Measurements from ENCODE around the gene NFIX. TPM values are rescaled to one million over a fixed set of nuclear protein-coding genes. Genes with fewer than 3 reads are reported as not detected.

The NFIX gene
- total RNA-seq, 1 donor from 2014 or later: 2.6 TPM

DNA sequence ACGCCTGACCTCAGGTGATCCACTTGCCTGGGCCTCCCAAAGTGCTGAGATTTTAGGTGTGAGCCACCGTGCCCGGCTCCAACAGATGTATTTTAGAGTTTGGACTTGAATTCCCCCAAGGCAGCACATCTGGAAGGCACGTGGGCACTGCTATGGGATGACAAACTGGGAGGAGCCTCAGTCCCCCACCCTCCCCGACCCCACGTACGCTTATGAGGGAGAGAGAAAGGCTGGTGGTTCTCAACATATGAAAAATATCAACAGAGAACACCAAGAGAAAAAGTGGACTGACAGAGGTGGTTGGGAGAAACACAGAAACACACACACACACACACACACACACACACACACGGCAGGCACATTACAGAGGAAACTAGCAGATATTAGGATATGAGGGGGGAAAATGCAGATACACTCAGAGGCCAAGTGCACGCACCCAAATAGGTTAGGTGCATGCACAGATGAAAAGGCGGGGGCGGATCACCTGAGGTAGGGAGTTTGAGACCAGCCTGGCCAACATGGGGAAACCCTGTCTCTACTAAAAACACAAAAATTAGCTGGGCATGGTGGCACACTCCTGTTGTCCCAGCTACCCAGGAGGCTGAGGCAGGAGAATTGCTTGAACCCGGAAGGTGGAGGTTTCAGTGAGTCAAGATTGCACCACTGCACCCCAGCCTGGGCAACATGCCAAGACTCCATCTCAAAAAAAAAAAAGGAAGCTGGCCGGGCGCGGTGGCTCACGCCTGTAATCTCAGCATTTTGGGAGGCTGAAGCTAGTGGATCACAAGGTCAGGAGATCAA, 151.7 kb downstream of the NFIX start:
- Mint-ChIP-seq H3K27me3 (no peaks in the 10 kb centered on the region), H3K4me3 (no peak overlapping the region), H3K27ac (no peak overlapping the region), H3K9me3 (no peaks in the 10 kb centered on the region), H3K4me1 (peaks cover 28% of the 10 kb centered on the region), H3K36me3 (ENCODE audit: low read depth) (peaks cover 33% of the 10 kb centered on the region)
- DNase-seq: no peak
- no peak for TF ChIP-seq CTCF (IDR thresholded peaks at IDR 0.05)
- intact Hi-C loops (cut with micrococcal nuclease): no loop called here
- ChIA-PET CTCF (interaction anchor here (1.0 kb wide), 1 partner anchor 116 kb away, joined by 3 read pairs; no protein-coding TSS in a partner anchor), POLR2A (interaction anchor here (0.7 kb wide), 2 partner anchors 64 to 263 kb away, joined by 4 to 11 read pairs; no protein-coding TSS in a partner anchor)
- no peak for ATAC-seq (ENCODE audit: low read depth)

Other genes starting within 250 kb of the NFIX start
- gene BEST2, start 243.7 kb upstream of the NFIX start, total RNA-seq: not detected in 2 replicates
- 13.4 and 21.2 TPM in 2 replicates for gene HOOK2, start 219.9 kb upstream of the NFIX start, total RNA-seq
- gene JUNB, start 204.0 kb upstream of the NFIX start, total RNA-seq: 127 and 132 TPM in 2 replicates
- 53.1 and 55.6 TPM in 2 replicates for gene PRDX2, start 193.7 kb upstream of the NFIX start, total RNA-seq
- 2.3 and 5.9 TPM in 2 replicates for gene THSD8, start 193.4 kb upstream of the NFIX start, total RNA-seq
- gene RNASEH2A, start 188.9 kb upstream of the NFIX start, total RNA-seq: 13.4 and 22.1 TPM in 2 replicates
- not detected in 2 replicates for gene RTBDN, start 160.9 kb upstream of the NFIX start, total RNA-seq
- gene MAST1, start 157.0 kb upstream of the NFIX start, total RNA-seq: 0.20 and 0.66 TPM in 2 replicates
- gene DNASE2, start 114.0 kb upstream of the NFIX start, total RNA-seq: 26.5 and 27.2 TPM in 2 replicates
- gene KLF1, start 108.3 kb upstream of the NFIX start, total RNA-seq: 0.12 TPM in 1 of 2 replicates, not detected in the other
- gene GCDH, start 104.3 kb upstream of the NFIX start, total RNA-seq: 62.3 and 73.9 TPM in 2 replicates
- 0.49 TPM in 1 of 2 replicates, not detected in the other for gene SYCE2, start 76.2 kb upstream of the NFIX start, total RNA-seq
- gene FARSA, start 61.8 kb upstream of the NFIX start, total RNA-seq: 76.1 and 76.8 TPM in 2 replicates
- 721 and 802 TPM in 2 replicates for gene CALR, start 56.9 kb upstream of the NFIX start, total RNA-seq
- gene RAD23A, start 49.6 kb upstream of the NFIX start, total RNA-seq: 106 and 112 TPM in 2 replicates
- gene GADD45GIP1, start 38.3 kb upstream of the NFIX start, total RNA-seq: 16.7 and 19.6 TPM in 2 replicates
- not detected in 2 replicates for gene DAND5, start 25.9 kb upstream of the NFIX start, total RNA-seq
- 67.1 and 74.8 TPM in 2 replicates for gene LYL1, start 107.4 kb downstream of the NFIX start, total RNA-seq
- gene TRMT1, start 121.3 kb downstream of the NFIX start, total RNA-seq: 111 and 113 TPM in 2 replicates
- 62.1 and 68.8 TPM in 2 replicates for gene NACC1, start 122.8 kb downstream of the NFIX start, total RNA-seq
- 41.7 and 43.6 TPM in 2 replicates for gene STX10, start 154.9 kb downstream of the NFIX start, total RNA-seq
- 116 and 119 TPM in 2 replicates for gene IER2, start 154.9 kb downstream of the NFIX start, total RNA-seq

All from activated B cell treated with CpG ODN at 0.5 μM for 24 hours (primary cell).